GM06990 (cell line): ENCODE measurements around the gene ABHD1.
"Not testable (repeated sequence)": the region's sequence is repeated elsewhere in the genome, so short reads cannot be mapped to it uniquely, and the experiment has no call there.

Experiments used
- DNase-seq: peaks from one replicate; pipeline ENCODE4 v3.0.0-alpha.2; 2011; ENCODE audit not compliant: insufficient read length; ENCODE audit errors: extremely low read depth
- H3K27me3 ChIP-seq: replicated peaks from 2 replicates; pipeline ENCODE4 v1.6.0; 2011; ENCODE audit warnings: low read length; ENCODE audit not compliant: control insufficient read depth, insufficient read depth
- H3K36me3 ChIP-seq: 2 replicates; pipeline ENCODE4 v1.5.1; 2011; ENCODE audit warnings: low read length; ENCODE audit not compliant: control insufficient read depth, insufficient read depth
- H3K4me3 ChIP-seq: replicated peaks from 2 replicates; pipeline ENCODE4 v1.5.1; 2011; ENCODE audit warnings: low read depth, mild to moderate bottlenecking, control low read depth, low read length
- TF ChIP-seq, protein P1 (sequence below): IDR thresholded peaks from 2 replicates; pipeline ENCODE4 v1.5.1; 2011; ENCODE audit warnings: low read length, control low read depth, mild to moderate bottlenecking, inconsistent platforms; ENCODE audit not compliant: insufficient read depth, poor library complexity, severe bottlenecking

ABHD1 gene

DNA sequence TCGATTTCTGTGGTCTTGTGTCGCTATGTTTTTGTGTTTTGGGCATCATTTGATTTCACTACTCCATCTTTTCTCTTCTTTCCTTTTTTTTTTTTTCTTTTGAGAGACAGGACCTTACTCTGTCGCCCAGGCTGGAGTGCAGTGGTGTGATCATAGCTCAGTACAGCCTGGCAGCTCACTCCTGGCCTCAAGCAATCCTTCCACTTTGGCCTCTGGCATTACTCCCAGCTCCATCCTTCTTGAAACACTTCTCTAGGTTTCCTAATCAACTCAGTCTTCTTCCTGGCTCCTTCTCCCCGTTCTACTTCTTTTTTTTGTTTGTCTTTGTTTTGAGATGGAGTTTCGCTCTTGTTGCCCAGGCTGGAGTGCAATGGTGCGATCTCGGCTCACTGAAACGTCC lies 51.7 kb downstream of the ABHD1 start:
- H3K4me3 ChIP-seq: no peak overlapping the region
- no peaks in the 10 kb centered on the region for H3K27me3 ChIP-seq
- DNase-seq: no peak
- H3K36me3 ChIP-seq: no peaks in the 10 kb centered on the region
- TF ChIP-seq, protein P1, sequence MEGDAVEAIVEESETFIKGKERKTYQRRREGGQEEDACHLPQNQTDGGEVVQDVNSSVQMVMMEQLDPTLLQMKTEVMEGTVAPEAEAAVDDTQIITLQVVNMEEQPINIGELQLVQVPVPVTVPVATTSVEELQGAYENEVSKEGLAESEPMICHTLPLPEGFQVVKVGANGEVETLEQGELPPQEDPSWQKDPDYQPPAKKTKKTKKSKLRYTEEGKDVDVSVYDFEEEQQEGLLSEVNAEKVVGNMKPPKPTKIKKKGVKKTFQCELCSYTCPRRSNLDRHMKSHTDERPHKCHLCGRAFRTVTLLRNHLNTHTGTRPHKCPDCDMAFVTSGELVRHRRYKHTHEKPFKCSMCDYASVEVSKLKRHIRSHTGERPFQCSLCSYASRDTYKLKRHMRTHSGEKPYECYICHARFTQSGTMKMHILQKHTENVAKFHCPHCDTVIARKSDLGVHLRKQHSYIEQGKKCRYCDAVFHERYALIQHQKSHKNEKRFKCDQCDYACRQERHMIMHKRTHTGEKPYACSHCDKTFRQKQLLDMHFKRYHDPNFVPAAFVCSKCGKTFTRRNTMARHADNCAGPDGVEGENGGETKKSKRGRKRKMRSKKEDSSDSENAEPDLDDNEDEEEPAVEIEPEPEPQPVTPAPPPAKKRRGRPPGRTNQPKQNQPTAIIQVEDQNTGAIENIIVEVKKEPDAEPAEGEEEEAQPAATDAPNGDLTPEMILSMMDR: no peak

DNA sequence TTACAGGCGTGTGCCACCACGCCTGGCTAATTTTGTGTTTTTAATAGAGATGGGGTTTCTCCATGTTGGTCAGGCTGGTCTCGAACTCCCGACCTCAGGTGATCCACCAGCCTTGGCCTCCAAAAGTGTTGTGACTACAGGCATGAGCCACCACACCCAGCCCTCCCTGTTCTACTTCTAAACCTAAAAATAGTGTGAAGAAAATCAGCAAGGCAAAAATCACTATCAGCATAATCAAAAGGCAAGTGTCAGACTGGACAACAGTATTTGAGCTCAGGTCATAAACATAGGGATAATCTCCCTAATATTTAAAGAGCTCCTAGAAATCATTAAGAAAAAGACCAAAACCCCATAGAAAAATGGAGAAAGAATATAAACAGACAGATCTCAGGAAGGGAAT lies 52.2 kb downstream of the ABHD1 start:
- H3K36me3 ChIP-seq, H3K27me3 ChIP-seq, DNase-seq, H3K4me3 ChIP-seq: not testable (repeated sequence)

DNA sequence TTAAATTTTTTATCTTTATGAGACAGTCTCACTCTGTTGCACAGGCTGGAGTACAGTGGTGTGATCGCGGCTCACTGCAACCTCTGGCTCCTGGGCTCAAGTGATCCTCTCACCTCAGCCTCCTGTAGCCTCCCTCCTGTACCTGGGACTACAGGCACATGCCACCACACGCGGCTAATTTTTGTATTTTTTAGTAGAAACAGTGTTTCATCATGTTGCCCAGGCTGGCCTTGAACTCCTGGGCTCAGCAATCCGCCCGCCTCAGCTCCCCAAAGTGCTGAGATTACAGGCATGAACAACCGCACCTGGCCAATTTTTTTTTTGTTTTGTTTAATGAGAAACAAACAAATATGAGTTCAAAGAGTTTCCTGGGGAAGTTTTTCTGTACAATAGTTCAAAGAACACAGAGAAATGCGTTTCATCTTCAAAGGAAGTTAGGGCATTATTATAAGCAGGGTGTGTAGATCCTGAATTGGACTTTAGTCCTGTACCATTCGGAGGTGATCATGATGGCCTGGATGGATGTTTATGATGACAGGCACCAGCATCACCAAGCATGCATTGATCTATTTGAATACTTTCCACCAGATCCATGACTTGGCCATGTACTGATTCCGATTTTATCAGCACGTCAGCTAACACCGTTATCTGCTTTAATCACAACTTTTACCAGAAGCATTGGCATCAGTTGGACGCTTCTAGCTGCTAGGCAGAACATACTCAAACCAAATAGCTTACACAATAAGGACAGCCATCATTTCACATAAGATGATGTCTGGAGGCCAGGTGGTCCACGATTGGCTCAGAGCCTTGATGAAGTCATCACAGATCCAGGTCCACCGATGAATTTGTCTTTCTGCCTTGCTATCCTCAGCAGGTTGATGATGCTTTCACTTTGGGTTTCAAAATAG lies 54.1 kb downstream of the ABHD1 start:
- Histone ChIP-seq H3K4me3 (no peak overlapping the region), H3K36me3 (no peaks in the 10 kb centered on the region), H3K27me3 (no peaks in the 10 kb centered on the region)
- DNase-seq: no peak
- TF ChIP-seq, protein P1: no peak

DNA sequence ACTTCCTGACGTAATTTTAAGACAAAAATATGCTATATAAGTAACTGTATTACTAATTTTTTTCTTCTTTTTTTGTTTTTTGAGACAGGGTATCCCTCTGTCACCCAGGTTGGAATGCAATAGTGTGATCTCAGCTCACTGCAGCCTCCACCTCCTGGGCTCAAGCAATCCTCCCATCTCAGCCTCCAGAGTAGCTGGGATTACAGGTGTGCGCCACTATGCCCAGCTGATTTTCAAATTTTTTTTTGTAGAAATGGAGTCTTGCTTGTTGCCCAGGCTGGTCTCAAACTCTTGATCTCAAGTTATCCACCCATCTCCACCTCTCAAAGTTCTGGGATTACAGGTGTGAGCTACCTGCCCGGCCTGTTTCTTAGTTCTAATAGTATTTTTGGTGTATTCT lies 54.9 kb downstream of the ABHD1 start:
- TF ChIP-seq, protein P1: no peak
- DNase-seq: no peak
- no peak overlapping the region for H3K4me3 ChIP-seq
- no peaks in the 10 kb centered on the region for H3K27me3 ChIP-seq
- H3K36me3 ChIP-seq: no peaks in the 10 kb centered on the region

DNA sequence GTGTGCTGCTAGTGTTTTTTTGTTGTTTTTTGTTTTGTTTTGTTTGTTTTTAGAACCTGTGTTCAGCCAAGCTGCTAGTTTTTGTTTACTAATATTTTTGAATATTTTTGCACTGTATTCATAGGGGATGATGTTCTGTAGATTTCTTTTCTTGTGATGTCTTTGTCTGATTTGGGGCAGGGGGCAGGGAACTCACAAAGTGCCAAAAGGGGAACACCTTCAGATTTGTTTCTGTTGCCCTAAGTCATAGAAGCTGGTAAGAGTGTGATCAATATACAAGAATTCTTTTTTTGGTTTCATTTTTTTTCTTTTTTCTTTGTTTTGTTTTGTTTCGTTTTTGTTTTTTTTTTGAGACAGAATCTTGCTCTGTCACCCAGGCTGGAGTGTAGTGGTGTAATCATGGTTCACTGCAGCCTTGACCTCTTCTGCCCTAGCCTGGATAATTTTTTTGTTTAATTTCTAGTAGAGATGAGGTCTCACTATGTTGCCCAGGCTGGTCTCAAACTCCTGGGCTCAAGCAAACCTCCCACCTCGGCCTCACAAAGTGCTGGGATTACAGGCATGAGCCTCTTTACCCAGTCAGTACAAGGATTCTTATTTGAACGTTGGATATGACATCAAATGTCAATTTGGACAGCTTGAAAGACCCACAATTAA lies 55.9 kb downstream of the ABHD1 start:
- Histone ChIP-seq H3K36me3 (no peaks in the 10 kb centered on the region), H3K27me3 (no peaks in the 10 kb centered on the region), H3K4me3 (no peak overlapping the region)
- TF ChIP-seq, protein P1: no peak
- no peak for DNase-seq
